HL-60 (cell line): ENCODE measurements around the gene RNF220.

Experiments
- POLR2AphosphoS5 ChIP-seq: IDR thresholded peaks from 2 replicates; pipeline ENCODE4 v1.6.1; 2012; ENCODE audit warnings: low read depth
- TF ChIP-seq, protein P1 (sequence below): IDR thresholded peaks from one replicate; pipeline ENCODE4 v1.5.1; 2011; ENCODE audit warnings: low read length, control low read depth, inconsistent platforms; ENCODE audit not compliant: insufficient read depth
- TF ChIP-seq, protein P2 (sequence below): IDR thresholded peaks from 2 replicates; pipeline ENCODE4 v1.6.1; 2012; ENCODE audit warnings: low read depth; ENCODE audit not compliant: insufficient replicate concordance

DNA sequence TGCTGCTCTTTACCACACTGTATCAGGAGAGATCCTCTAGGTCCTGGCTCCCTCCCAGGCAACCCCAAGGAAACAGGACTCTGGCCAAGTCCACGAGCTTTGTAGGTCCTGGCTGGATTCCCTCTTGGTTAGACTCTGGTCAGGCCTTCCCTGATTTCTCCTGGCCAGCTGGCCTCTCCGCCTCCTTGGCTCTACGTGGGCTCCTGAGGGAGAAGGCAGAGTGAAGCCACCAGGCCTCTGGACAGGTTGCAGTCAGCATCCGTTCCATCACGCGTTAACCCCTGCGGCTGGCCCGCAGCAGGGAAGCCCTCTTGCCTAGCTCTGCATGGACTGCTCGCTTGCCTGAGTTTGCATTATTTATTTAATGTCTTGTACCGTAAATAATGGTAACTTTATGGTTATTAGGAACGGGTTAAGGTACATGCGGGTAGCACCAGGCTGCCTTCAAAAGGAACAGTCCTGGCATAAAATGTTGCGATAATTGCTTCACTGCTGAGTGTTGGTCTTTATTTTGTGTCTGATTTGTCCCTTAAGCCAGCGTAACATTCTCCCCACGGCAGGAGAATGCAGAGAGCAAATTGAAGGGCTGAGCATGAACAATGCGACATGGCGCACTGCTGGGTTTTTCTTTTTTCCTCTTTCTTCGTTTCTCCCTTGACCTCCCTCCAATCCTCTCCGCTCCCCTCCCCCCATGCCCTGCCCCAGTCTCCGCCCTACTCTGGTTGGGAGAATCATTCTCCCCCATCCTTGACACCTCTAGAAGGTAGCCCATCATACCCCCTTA is 100.3 kb downstream of the RNF220 start:
- TF ChIP-seq, protein P1, sequence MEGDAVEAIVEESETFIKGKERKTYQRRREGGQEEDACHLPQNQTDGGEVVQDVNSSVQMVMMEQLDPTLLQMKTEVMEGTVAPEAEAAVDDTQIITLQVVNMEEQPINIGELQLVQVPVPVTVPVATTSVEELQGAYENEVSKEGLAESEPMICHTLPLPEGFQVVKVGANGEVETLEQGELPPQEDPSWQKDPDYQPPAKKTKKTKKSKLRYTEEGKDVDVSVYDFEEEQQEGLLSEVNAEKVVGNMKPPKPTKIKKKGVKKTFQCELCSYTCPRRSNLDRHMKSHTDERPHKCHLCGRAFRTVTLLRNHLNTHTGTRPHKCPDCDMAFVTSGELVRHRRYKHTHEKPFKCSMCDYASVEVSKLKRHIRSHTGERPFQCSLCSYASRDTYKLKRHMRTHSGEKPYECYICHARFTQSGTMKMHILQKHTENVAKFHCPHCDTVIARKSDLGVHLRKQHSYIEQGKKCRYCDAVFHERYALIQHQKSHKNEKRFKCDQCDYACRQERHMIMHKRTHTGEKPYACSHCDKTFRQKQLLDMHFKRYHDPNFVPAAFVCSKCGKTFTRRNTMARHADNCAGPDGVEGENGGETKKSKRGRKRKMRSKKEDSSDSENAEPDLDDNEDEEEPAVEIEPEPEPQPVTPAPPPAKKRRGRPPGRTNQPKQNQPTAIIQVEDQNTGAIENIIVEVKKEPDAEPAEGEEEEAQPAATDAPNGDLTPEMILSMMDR = no peak
- TF ChIP-seq, protein P2, sequence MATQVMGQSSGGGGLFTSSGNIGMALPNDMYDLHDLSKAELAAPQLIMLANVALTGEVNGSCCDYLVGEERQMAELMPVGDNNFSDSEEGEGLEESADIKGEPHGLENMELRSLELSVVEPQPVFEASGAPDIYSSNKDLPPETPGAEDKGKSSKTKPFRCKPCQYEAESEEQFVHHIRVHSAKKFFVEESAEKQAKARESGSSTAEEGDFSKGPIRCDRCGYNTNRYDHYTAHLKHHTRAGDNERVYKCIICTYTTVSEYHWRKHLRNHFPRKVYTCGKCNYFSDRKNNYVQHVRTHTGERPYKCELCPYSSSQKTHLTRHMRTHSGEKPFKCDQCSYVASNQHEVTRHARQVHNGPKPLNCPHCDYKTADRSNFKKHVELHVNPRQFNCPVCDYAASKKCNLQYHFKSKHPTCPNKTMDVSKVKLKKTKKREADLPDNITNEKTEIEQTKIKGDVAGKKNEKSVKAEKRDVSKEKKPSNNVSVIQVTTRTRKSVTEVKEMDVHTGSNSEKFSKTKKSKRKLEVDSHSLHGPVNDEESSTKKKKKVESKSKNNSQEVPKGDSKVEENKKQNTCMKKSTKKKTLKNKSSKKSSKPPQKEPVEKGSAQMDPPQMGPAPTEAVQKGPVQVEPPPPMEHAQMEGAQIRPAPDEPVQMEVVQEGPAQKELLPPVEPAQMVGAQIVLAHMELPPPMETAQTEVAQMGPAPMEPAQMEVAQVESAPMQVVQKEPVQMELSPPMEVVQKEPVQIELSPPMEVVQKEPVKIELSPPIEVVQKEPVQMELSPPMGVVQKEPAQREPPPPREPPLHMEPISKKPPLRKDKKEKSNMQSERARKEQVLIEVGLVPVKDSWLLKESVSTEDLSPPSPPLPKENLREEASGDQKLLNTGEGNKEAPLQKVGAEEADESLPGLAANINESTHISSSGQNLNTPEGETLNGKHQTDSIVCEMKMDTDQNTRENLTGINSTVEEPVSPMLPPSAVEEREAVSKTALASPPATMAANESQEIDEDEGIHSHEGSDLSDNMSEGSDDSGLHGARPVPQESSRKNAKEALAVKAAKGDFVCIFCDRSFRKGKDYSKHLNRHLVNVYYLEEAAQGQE = no peak
- TF ChIP-seq POLR2AphosphoS5 = no peak
